Measurements from ENCODE around the gene IGF2BP1.
"Not testable (repeated sequence)": the region's sequence is repeated elsewhere in the genome, so short reads cannot be mapped to it uniquely, and the experiment has no call there.

The IGF2BP1 gene

DNA sequence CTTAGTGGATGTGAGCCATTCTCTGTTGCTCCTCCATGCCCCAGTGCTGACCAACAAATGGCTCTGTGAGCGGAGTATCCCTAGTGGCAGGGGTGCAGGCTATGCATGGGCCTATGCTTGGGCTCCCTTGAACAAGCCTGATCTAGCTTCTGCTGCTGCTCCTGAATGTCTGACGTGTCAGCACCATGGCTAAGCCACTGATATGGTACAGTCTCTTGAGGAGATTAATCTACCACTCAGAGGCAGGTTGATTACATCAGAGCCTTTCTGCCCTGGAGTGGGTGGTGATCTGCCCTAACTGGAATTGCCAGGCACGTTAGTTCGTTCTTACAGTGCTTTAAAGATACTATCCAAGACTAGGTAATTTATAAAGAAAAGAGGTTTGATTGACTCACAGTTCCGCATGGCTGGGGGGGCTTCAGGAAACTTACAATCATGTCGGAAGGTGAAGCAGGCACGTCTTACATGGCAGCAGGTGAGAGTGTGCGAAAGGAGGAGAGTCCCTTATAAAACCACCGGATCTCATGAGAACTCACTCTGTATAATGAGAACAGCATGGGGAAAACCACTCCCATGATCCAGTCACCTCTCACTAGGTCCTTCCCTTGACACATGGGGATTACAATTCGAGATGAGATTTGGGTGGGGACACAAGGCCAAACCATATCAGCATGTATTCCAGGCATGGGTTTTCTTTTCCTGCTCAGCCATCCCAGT is 93.9 kb downstream of the IGF2BP1 start:
- DNase-seq (ENCODE audit: low read depth in 4 of 4, low spot score in 1 of 4): no peak

GRCh38 chr17:49093131-49093530 is 95.9 kb downstream of the IGF2BP1 start:
- no peak for DNase-seq (ENCODE audit: low read depth in 4 of 4, low spot score in 1 of 4)

- DNase-seq (ENCODE audit: low read depth in 4 of 4, low spot score in 1 of 4): no peak
These were observed 103.4 kb downstream of the IGF2BP1 start for GRCh38 chr17:49100601-49101000.

- no peak for DNase-seq (ENCODE audit: low read depth in 4 of 4, low spot score in 1 of 4)
These were observed 103.9 kb downstream of the IGF2BP1 start for GRCh38 chr17:49101054-49101534.

- not testable (repeated sequence) for DNase-seq (ENCODE audit: low read depth in 4 of 4, low spot score in 1 of 4)
These were observed 106.2 kb downstream of the IGF2BP1 start for GRCh38 chr17:49103360-49103759.

- DNase-seq (ENCODE audit: low read depth in 4 of 4, low spot score in 1 of 4): no peak
These were observed 107.4 kb downstream of the IGF2BP1 start for GRCh38 chr17:49104511-49105074.
